Immature natural killer cell (primary cell): ENCODE data around the gene FXYD5. TPM values are rescaled to one million over a fixed set of nuclear protein-coding genes. Genes with fewer than 3 reads are reported as not detected.
A peak's percentile ranks its signal among the peaks of the same experiment; 100 is the strongest.
"Not testable (repeated sequence)": the region's sequence is repeated elsewhere in the genome, so short reads cannot be mapped to it uniquely, and the experiment has no call there.

ENCODE experiments used
- DNase-seq, 3 donors: peaks; one replicate each; pipeline ENCODE4 v3.0.0; 2022; ENCODE audit warnings: mixed read lengths in 1 of 3
- H3K27ac Mint-ChIP-seq, 6 donors: one replicate each; pipeline ENCODE4 v1.8.0; 2020; ENCODE audit warnings: mixed read lengths in 6 of 6, mild to moderate bottlenecking in 5 of 6, inconsistent platforms in 4 of 6, moderate library complexity in 3 of 6
- H3K27me3 Mint-ChIP-seq, 3 donors: one replicate each; pipeline ENCODE4 v1.8.0; 2020 to 2021; ENCODE audit warnings: low read depth in 3 of 3, mild to moderate bottlenecking in 3 of 3, mixed read lengths in 3 of 3, moderate library complexity in 3 of 3, inconsistent platforms in 1 of 3
- H3K36me3 Mint-ChIP-seq, 3 donors: one replicate each; pipeline ENCODE4 v1.8.0; 2020; ENCODE audit warnings: mixed read lengths in 3 of 3, inconsistent platforms in 2 of 3, mild to moderate bottlenecking in 2 of 3
- H3K4me1 Mint-ChIP-seq, 2 donors: one replicate each; pipeline ENCODE4 v1.8.0; 2020; ENCODE audit warnings: inconsistent platforms in 2 of 2, mild to moderate bottlenecking in 2 of 2, mixed read lengths in 2 of 2, moderate library complexity in 1 of 2
- H3K4me3 Mint-ChIP-seq, 5 donors: one replicate each; pipeline ENCODE4 v1.8.0; 2020; ENCODE audit warnings: mild to moderate bottlenecking in 5 of 5, mixed read lengths in 5 of 5, inconsistent platforms in 3 of 5, moderate library complexity in 3 of 5
- H3K9me3 Mint-ChIP-seq, 6 donors: one replicate each; pipeline ENCODE4 v1.8.0; 2020; ENCODE audit warnings: mild to moderate bottlenecking in 6 of 6, mixed read lengths in 6 of 6, inconsistent platforms in 4 of 6, moderate library complexity in 3 of 6
- polyA plus RNA-seq, 3 donors: library from polyadenylated mRNA; unstranded; fragments of 300-500 nt; fragmentation: Illumina TruSeq; gene quantifications; one replicate each; pipeline ENCODE4 v1.2.3, GENCODE V29; 2021

FXYD5 gene
- polyA plus RNA-seq, 3 donors from 2014 or later, result 262 to 427 (median 346) TPM

- no peak overlapping the region for H3K4me3 Mint-ChIP-seq
- H3K36me3 Mint-ChIP-seq, result no peaks in the 10 kb centered on the region
- H3K9me3 Mint-ChIP-seq, result no peaks in the 10 kb centered on the region
- peak overlapping the region in 1 of 6 donors; percentile 47 for H3K27ac Mint-ChIP-seq
- H3K4me1 Mint-ChIP-seq, result peaks cover 12 to 23% of the 10 kb centered on the region in 2 donors
- no peak for DNase-seq
- H3K27me3 Mint-ChIP-seq, result peaks cover 1 to 5% (median 2%) of the 10 kb centered on the region in 3 donors
Measured at GRCh38 chr19:35146746-35147459, 7.6 kb upstream of the FXYD5 start.

DNA sequence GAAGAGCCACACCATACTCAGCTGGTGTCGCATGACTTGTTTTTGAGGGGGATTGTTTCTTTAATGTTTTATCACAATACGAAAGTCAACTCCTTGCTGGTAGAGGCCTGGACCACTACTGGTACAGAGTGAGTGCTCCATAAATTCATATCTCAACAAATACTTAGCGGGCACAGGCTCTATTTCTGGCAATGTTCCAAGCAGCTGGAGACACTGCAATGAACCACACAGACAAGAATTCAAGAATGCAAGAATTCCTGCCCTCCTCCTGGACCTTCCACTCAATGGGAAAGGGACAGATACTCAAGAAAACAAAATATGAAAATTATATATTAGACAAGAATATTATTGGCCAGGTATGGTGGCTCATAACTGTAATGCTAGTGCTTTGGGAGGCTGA, 5.1 kb upstream of the FXYD5 start:
- H3K4me3 Mint-ChIP-seq, result no peak overlapping the region
- H3K36me3 Mint-ChIP-seq, result no peaks in the 10 kb centered on the region
- no peaks in the 10 kb centered on the region for H3K9me3 Mint-ChIP-seq
- peaks cover 13 to 23% of the 10 kb centered on the region in 2 donors for H3K4me1 Mint-ChIP-seq
- peaks cover 1 to 10% (median 2%) of the 10 kb centered on the region in 3 donors for H3K27me3 Mint-ChIP-seq
- H3K27ac Mint-ChIP-seq, result no peak overlapping the region
- no peak for DNase-seq

DNA sequence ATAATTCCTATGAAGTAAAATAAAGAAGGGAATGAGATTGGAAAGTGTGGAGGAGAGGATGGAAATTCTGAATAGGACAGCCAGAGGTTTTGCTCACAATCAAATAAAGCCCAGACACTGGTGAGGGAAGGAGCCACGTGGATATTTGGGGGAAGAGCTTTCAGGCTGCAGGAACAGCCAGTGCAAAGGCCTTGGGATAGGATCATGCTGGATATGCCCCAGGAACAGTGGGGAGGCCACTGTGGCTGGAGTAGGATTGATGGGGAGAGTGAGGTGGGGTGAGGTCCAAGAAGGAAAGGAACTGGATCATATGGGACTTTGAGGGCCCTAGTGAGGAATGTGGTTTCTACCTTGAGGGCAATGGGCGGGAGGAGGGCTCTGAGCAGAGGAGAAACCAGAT, 4.1 kb upstream of the FXYD5 start:
- H3K4me1 Mint-ChIP-seq, result peaks cover 17 to 25% of the 10 kb centered on the region in 2 donors
- DNase-seq, result no peak
- H3K27ac Mint-ChIP-seq, result peak overlapping the region in 1 of 6 donors; percentile 16
- H3K27me3 Mint-ChIP-seq, result peaks cover 2 to 14% (median 3%) of the 10 kb centered on the region in 3 donors
- no peaks in the 10 kb centered on the region for H3K9me3 Mint-ChIP-seq
- no peak overlapping the region for H3K4me3 Mint-ChIP-seq
- no peaks in the 10 kb centered on the region for H3K36me3 Mint-ChIP-seq

- Mint-ChIP-seq H3K36me3 (peaks cover 0 to 2% (median 0%) of the 10 kb centered on the region in 3 donors), H3K4me1 (peaks cover 27 to 35% of the 10 kb centered on the region in 2 donors), H3K27ac (peak overlapping the region in 1 of 6 donors; percentile 46), H3K9me3 (no peaks in the 10 kb centered on the region), H3K4me3 (no peak overlapping the region), H3K27me3 (peaks cover 2 to 18% (median 3%) of the 10 kb centered on the region in 3 donors)
- no peak for DNase-seq
Measured at GRCh38 chr19:35151273-35152065, 3.1 kb upstream of the FXYD5 start.

DNA sequence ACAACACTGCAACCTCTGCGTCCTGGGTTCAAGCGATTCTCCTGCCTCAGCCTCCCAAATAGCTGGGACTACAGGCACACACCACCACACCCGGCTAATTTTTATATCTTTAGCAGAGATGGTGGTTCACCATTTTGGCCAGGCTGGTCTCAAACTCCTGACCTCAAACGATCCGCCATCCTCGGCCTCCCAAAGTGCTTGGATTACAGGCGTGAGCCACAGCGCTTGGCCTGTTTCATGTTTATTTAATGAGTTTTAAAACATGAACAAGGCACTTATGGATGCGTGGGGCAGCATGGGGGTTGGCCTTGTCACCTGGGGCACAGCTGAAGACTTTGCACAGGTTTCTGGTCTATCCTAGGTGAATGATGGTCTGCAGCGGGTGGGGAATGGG, 1.4 kb upstream of the FXYD5 start:
- DNase-seq, H3K36me3 Mint-ChIP-seq, H3K9me3 Mint-ChIP-seq: not testable (repeated sequence)
- H3K27ac Mint-ChIP-seq, result peak overlapping the region; percentile 19 to 87 (median 66)
- H3K4me3 Mint-ChIP-seq, result peak overlapping the region; percentile 90 to 99 (median 98)
- H3K4me1 Mint-ChIP-seq, result peaks cover 42 to 44% of the 10 kb centered on the region in 2 donors
- peaks cover 2 to 18% (median 3%) of the 10 kb centered on the region in 3 donors for H3K27me3 Mint-ChIP-seq

DNA sequence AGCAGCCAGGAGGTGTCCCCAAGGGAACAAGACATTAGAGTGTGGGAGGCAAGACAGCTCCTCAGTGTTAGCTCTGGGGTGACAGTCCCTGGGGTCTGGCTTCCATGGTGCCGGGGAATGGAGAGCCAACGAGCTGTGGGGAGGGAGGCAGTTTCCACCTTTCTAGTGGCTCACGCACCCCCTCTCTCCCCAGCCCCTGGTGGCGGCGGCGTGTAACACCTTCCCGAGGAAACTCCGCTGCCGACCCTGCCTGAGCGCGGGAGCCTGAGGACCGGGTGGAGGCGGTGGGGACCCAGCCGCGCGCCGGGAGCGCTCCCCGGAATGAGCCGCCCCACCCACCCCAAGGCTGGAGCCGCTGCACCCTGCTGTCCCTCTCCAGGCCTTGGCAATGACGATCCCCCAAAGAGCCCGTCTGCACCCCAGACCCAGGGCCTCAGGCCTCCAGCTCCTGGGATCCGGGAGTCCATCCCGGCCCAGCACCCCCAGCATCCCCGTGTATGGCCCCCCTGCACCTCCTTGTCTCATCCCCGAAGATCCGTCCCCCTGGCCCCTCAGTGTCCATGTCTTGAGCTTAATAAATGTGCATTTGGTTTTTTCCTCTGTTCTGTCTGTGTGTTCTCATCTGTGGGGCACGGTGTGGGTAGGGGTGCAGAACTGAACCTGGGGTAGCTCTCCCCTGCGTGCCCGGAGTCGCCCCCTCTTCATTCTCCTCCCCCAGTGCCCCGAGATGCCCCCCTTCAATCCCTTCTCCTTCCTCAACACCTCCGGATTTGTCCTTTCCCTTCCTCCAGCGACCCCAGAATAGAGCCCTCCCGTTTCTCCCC, 622 bp upstream of the FXYD5 start:
- H3K4me3 Mint-ChIP-seq, result peak overlapping the region; percentile 90 to 99 (median 98)
- peaks cover 43 to 51% of the 10 kb centered on the region in 2 donors for H3K4me1 Mint-ChIP-seq
- peaks cover 2 to 18% (median 3%) of the 10 kb centered on the region in 3 donors for H3K27me3 Mint-ChIP-seq
- DNase-seq, result peak; percentile 60 to 65 (median 63)
- peak overlapping the region; percentile 91 to 99 (median 96) for H3K27ac Mint-ChIP-seq
- H3K36me3 Mint-ChIP-seq, result peaks cover 9 to 15% (median 11%) of the 10 kb centered on the region in 3 donors
- H3K9me3 Mint-ChIP-seq, result no peaks in the 10 kb centered on the region

- DNase-seq, result peak; percentile 45 to 47 (median 45)
- Mint-ChIP-seq H3K4me3 (peak overlapping the region; percentile 90 to 99 (median 98)), H3K9me3 (no peaks in the 10 kb centered on the region), H3K4me1 (peaks cover 49 to 60% of the 10 kb centered on the region in 2 donors), H3K27ac (peak overlapping the region; percentile 91 to 99 (median 96)), H3K36me3 (peaks cover 14 to 23% (median 21%) of the 10 kb centered on the region in 3 donors), H3K27me3 (peaks cover 0 to 16% (median 3%) of the 10 kb centered on the region in 3 donors)
Measured at GRCh38 chr19:35155441-35155840, 906 bp downstream of the FXYD5 start.

- peak overlapping the region; percentile 91 to 99 (median 96) for H3K27ac Mint-ChIP-seq
- peaks cover 16 to 28% (median 27%) of the 10 kb centered on the region in 3 donors for H3K36me3 Mint-ChIP-seq
- H3K4me1 Mint-ChIP-seq, result peaks cover 51 to 65% of the 10 kb centered on the region in 2 donors
- no peak for DNase-seq
- H3K27me3 Mint-ChIP-seq, result peaks cover 0 to 16% (median 4%) of the 10 kb centered on the region in 3 donors
- no peaks in the 10 kb centered on the region for H3K9me3 Mint-ChIP-seq
- peak overlapping the region; percentile 90 to 99 (median 98) for H3K4me3 Mint-ChIP-seq
Measured at GRCh38 chr19:35155981-35156672, 1.6 kb downstream of the FXYD5 start.

- peak overlapping the region; percentile 91 to 99 (median 96) for H3K27ac Mint-ChIP-seq
- H3K9me3 Mint-ChIP-seq, result no peaks in the 10 kb centered on the region
Measured at GRCh38 chr19:35156673-35157014, 2.1 kb downstream of the FXYD5 start.

DNA sequence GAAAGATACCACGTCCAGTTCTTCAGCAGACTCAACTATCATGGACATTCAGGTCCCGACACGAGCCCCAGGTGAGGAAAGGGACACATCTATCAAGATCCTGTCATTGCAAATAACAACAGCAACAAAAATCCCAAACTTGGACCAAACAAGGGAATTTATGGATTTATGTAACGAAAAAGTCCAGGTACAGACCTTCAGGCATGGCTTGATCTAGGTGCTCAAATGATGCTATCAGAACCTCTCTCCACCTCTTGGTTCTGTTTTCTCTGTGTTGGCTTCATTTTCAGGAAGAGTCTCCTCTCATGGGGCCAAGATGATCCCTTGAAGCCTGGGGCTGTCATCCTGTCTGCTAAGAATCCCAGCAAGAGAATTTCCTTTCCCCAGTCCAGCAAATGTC, 2.9 kb downstream of the FXYD5 start:
- peaks cover 54 to 76% of the 10 kb centered on the region in 2 donors for H3K4me1 Mint-ChIP-seq
- peaks cover 0 to 12% (median 3%) of the 10 kb centered on the region in 3 donors for H3K27me3 Mint-ChIP-seq
- peaks cover 28 to 41% (median 40%) of the 10 kb centered on the region in 3 donors for H3K36me3 Mint-ChIP-seq
- H3K4me3 Mint-ChIP-seq, result peak overlapping the region in 1 of 5 donors; percentile 45
- no peak for DNase-seq
- H3K9me3 Mint-ChIP-seq, result no peaks in the 10 kb centered on the region
- H3K27ac Mint-ChIP-seq, result peak overlapping the region in 2 of 6 donors; percentile 70 to 94

More at GRCh38 chr19:35156673-35157014, 2.1 kb downstream of the FXYD5 start:
- peaks cover 53 to 70% of the 10 kb centered on the region in 2 donors for H3K4me1 Mint-ChIP-seq
- peak overlapping the region; percentile 90 to 99 (median 98) for H3K4me3 Mint-ChIP-seq
- DNase-seq, result no peak
- peaks cover 22 to 34% (median 33%) of the 10 kb centered on the region in 3 donors for H3K36me3 Mint-ChIP-seq
- H3K27me3 Mint-ChIP-seq, result peaks cover 0 to 16% (median 3%) of the 10 kb centered on the region in 3 donors

- peaks cover 0 to 7% (median 2%) of the 10 kb centered on the region in 3 donors for H3K27me3 Mint-ChIP-seq
- peaks cover 44 to 76% of the 10 kb centered on the region in 2 donors for H3K4me1 Mint-ChIP-seq
- peaks cover 42 to 63% (median 57%) of the 10 kb centered on the region in 3 donors for H3K36me3 Mint-ChIP-seq
- H3K9me3 Mint-ChIP-seq, result no peaks in the 10 kb centered on the region
- no peak overlapping the region for H3K4me3 Mint-ChIP-seq
- no peak for DNase-seq
- H3K27ac Mint-ChIP-seq, result peak overlapping the region in 2 of 6 donors; percentile 40 to 66
Measured at GRCh38 chr19:35159606-35160005, 5.1 kb downstream of the FXYD5 start.

DNA sequence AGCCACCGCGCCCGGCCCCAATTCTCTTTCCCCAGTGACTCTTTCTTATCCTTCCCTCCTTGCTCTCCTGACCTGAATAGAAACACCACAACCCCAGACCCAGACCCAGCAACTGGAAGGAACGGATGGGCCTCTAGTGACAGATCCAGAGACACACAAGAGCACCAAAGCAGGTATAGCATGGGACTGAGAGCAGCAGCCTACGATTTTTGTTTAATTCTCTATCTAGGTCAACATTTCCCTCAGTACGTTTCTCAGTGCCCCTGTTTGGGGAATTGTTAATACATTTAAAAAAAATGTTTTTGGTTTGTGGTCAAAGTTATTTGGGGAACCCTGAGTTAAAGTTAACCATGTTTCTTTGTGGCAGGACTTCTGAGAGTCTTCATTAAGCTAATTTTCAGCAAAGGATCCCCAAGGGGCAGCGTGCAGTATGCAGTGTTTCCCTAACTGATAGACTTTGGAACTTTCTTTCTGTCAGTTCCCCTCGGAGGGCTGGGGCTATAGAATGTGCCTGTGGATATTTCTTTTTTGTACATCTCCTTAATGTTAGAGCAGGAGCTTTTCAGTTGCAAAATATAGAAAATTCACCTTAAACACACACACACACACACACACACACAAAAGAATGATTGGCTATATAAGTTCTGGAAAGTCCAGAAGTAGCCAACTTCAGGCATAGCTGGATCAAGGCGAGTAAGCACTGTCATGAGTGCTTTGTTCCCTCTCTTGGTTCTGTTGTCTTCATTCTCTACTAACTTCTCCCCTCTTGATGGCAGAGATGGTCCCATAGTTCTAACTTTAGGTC, 6.3 kb downstream of the FXYD5 start:
- Mint-ChIP-seq H3K36me3 (peaks cover 49 to 74% (median 68%) of the 10 kb centered on the region in 3 donors), H3K4me1 (peaks cover 35 to 70% of the 10 kb centered on the region in 2 donors), H3K9me3 (no peaks in the 10 kb centered on the region), H3K27ac (peak overlapping the region in 3 of 6 donors; percentile 39 to 76 (median 67)), H3K4me3 (peak overlapping the region in 1 of 5 donors; percentile 23), H3K27me3 (peaks cover 0 to 4% (median 2%) of the 10 kb centered on the region in 3 donors)
- DNase-seq, result no peak
